A549 (cell line): Measurements from ENCODE around the gene PDGFC.

Source experiments
- CTCF ChIP-seq: fragments of >200 bp; sonication (Bioruptor Twin); formaldehyde crosslinking; IDR thresholded peaks from 3 replicates; pipeline ENCODE4 v1.5.1; 2016
- ESRRA ChIP-seq: fragments of 150-350 bp; IDR thresholded peaks from 2 replicates; pipeline ENCODE4 v1.6.1; 2014; ENCODE audit warnings: mild to moderate bottlenecking, low read length, borderline replicate concordance
- FOSL2 ChIP-seq, 2 experiments: fragments of 450-650 bp in 1 of 2; fragments of >200 bp in 1 of 2; sonication (Bioruptor Twin) in 1 of 2; formaldehyde crosslinking; IDR thresholded peaks; 2 replicates each; pipeline versions ENCODE4 v1.5.0 to v1.6.1; 2016 to 2020; ENCODE audit warnings: mild to moderate bottlenecking in 1 of 2, moderate library complexity in 1 of 2
- MAZ ChIP-seq: fragments of 150-350 bp; IDR thresholded peaks from 2 replicates; pipeline ENCODE4 v1.6.1; 2014; ENCODE audit warnings: antibody characterized with exemption, low read depth, low read length, borderline replicate concordance
- POLR2A ChIP-seq: IDR thresholded peaks from 2 replicates; pipeline ENCODE4 v1.6.1; 2012; ENCODE audit warnings: mild to moderate bottlenecking, low read length
- USF2 ChIP-seq: fragments of 450-650 bp; IDR thresholded peaks from 2 replicates; pipeline ENCODE4 v1.6.1; 2014; ENCODE audit warnings: antibody characterized with exemption
- TF ChIP-seq, protein P1 (sequence below): IDR thresholded peaks from 2 replicates; pipeline ENCODE4 v1.6.1; 2012; ENCODE audit warnings: low read depth, borderline replicate concordance

DNA sequence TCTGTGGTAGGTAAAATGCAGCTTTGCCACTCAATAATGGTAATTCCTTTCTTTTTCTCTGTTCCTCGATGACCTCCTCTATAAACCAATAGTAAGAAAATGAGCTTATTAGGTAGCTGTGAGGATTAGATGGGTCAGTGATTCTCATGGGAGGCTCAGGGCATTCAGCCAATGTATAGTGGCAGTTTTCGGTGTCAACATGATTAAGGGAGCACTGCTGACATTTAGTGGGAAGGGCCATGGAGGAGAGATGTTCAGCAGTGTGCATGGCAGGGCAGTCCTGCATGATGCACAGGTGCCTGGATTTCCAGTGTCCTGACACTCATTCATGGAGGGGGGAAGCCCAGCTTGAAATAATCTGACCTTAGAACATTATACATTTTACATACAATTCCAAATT, 232.8 kb downstream of the PDGFC start:
- TF ChIP-seq CTCF (no peak), USF2 (no peak), FOSL2 (IDR thresholded peaks at IDR 0.05) (no peak), FOSL2 (CRISPR knock-in tag; IDR thresholded peaks at IDR 0.05) (no peak), ESRRA (no peak), MAZ (no peak), POLR2A (no peak)
- TF ChIP-seq, protein P1, sequence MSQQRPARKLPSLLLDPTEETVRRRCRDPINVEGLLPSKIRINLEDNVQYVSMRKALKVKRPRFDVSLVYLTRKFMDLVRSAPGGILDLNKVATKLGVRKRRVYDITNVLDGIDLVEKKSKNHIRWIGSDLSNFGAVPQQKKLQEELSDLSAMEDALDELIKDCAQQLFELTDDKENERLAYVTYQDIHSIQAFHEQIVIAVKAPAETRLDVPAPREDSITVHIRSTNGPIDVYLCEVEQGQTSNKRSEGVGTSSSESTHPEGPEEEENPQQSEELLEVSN = no peak
